ENCODE measurements around the gene NDUFA6. TPM values are rescaled to one million over a fixed set of nuclear protein-coding genes. Genes with fewer than 3 reads are reported as not detected.

Gene NDUFA6
- total and polyA plus RNA-seq, 10 of the 15 experiments (the other 5 are each of a cell fraction or from before 2014, with no cell fraction given) = 85.9 to 511 (median 128) TPM

DNA sequence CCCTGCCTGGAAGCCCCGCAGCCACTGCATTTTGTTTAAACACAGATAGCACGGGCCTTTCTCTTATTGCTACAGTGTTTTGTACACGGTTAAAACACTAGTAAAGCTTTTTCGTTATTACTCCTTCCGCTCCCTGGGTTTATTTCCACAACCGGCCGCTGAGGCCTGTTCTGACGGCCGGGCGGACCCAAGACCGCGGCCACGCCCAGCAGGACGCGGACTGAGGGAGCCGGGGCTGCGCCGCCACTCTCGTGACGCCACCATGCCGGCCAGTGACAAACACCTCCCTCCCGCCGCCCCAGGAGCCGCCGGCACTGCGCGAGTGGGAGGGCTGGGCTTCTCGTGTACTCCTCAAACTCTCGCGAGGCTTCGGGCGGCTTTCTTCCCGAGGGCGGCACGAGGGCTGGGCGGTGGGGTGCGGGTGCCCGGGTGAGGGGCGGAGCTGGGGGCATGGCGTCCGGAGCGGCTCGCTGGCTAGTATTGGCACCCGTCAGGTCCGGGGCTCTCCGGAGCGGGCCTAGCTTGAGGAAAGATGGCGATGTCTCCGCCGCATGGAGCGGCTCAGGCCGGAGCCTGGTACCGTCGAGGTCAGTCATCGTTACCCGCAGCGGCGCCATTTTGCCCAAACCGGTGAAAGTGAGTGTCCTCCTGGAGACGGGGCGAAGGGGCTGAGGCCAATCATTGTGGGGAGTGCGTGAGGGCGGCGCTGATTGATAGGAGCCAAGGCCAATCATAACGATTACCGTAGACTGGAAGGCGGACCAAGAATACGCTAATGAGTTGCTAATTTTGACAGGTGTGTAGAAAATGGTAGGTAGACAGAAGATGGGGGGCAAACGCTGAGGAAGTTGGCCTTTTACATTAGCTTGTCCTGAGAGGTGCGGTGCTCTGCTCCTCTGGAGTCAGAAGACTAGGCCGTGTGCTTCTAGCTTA is 11.0 kb downstream of the NDUFA6 start, which contains the start of gene SMDT1 (continued):
- peak; percentile 26; the same call in 1 of the 2 replicates for TF ChIP-seq ZBED1 (IDR thresholded peaks at IDR 0.05; ENCODE audit: borderline replicate concordance)
- TF ChIP-seq NFXL1 (IDR thresholded peaks at IDR 0.05; ENCODE audit: borderline replicate concordance) = no peak
- TF ChIP-seq CREB1 (IDR thresholded peaks at IDR 0.05; ENCODE audit: low read depth) = peak; percentile 82
- TF ChIP-seq, protein P1, sequence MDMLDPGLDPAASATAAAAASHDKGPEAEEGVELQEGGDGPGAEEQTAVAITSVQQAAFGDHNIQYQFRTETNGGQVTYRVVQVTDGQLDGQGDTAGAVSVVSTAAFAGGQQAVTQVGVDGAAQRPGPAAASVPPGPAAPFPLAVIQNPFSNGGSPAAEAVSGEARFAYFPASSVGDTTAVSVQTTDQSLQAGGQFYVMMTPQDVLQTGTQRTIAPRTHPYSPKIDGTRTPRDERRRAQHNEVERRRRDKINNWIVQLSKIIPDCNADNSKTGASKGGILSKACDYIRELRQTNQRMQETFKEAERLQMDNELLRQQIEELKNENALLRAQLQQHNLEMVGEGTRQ (IDR thresholded peaks at IDR 0.05; ENCODE audit: borderline replicate concordance, low read depth, low read length) = no peak
- TF ChIP-seq RFX5 (IDR thresholded peaks at IDR 0.05; ENCODE audit: low read depth, low read length) = 0 out of 2 replicates have a peak, but pooled peaks have one; percentile 49
- TF ChIP-seq CHD4 (IDR thresholded peaks at IDR 0.05) = no peak
- no peak for TF ChIP-seq KDM1A (IDR thresholded peaks at IDR 0.05; ENCODE audit: borderline replicate concordance)
- TF ChIP-seq MYB (IDR thresholded peaks at IDR 0.05; ENCODE audit: borderline replicate concordance, low read depth, low read length) = 0 out of 2 replicates have a peak, but pooled peaks have one; percentile 32
- TF ChIP-seq MYC (IDR thresholded peaks at IDR 0.05; ENCODE audit: insufficient read depth, insufficient read length, insufficient replicate concordance, low read length, severe bottlenecking) = peak; percentile 81
- TF ChIP-seq GATAD2B (conservative IDR thresholded peaks at IDR 0.05; ENCODE audit: low read depth) = peak; percentile 43
- TF ChIP-seq ETV6 (conservative IDR thresholded peaks at IDR 0.05 in 1 of 2, IDR thresholded peaks at IDR 0.05 in 1 of 2; ENCODE audit: borderline replicate concordance in 1 of 2, low read depth in 1 of 2) = no peak
- TF ChIP-seq STAT3 (IDR thresholded peaks at IDR 0.05; ENCODE audit: low read depth, low read length) = no peak
- TF ChIP-seq, protein P2, sequence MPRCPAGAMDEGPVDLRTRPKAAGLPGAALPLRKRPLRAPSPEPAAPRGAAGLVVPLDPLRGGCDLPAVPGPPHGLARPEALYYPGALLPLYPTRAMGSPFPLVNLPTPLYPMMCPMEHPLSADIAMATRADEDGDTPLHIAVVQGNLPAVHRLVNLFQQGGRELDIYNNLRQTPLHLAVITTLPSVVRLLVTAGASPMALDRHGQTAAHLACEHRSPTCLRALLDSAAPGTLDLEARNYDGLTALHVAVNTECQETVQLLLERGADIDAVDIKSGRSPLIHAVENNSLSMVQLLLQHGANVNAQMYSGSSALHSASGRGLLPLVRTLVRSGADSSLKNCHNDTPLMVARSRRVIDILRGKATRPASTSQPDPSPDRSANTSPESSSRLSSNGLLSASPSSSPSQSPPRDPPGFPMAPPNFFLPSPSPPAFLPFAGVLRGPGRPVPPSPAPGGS (IDR thresholded peaks at IDR 0.05; ENCODE audit: borderline replicate concordance, insufficient read depth, low read depth, low read length, poor library complexity, severe bottlenecking) = peak; percentile 59
- peak; percentile 79; the same call in 1 of the 2 replicates for TF ChIP-seq CBX5 (IDR thresholded peaks at IDR 0.05; ENCODE audit: low read depth)
- TF ChIP-seq, protein P3, sequence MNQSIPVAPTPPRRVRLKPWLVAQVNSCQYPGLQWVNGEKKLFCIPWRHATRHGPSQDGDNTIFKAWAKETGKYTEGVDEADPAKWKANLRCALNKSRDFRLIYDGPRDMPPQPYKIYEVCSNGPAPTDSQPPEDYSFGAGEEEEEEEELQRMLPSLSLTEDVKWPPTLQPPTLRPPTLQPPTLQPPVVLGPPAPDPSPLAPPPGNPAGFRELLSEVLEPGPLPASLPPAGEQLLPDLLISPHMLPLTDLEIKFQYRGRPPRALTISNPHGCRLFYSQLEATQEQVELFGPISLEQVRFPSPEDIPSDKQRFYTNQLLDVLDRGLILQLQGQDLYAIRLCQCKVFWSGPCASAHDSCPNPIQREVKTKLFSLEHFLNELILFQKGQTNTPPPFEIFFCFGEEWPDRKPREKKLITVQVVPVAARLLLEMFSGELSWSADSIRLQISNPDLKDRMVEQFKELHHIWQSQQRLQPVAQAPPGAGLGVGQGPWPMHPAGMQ (IDR thresholded peaks at IDR 0.05; ENCODE audit: borderline replicate concordance) = peak; percentile 64
- no peak for TF ChIP-seq SMAD5 (IDR thresholded peaks at IDR 0.05; ENCODE audit: low read depth)
- TF ChIP-seq, protein P4, sequence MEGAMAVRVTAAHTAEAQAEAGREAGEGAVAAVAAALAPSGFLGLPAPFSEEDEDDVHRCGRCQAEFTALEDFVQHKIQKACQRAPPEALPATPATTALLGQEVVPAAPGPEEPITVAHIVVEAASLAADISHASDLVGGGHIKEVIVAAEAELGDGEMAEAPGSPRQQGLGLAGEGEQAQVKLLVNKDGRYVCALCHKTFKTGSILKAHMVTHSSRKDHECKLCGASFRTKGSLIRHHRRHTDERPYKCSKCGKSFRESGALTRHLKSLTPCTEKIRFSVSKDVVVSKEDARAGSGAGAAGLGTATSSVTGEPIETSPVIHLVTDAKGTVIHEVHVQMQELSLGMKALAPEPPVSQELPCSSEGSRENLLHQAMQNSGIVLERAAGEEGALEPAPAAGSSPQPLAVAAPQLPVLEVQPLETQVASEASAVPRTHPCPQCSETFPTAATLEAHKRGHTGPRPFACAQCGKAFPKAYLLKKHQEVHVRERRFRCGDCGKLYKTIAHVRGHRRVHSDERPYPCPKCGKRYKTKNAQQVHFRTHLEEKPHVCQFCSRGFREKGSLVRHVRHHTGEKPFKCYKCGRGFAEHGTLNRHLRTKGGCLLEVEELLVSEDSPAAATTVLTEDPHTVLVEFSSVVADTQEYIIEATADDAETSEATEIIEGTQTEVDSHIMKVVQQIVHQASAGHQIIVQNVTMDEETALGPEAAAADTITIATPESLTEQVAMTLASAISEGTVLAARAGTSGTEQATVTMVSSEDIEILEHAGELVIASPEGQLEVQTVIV (IDR thresholded peaks at IDR 0.05; ENCODE audit: borderline replicate concordance, partially characterized antibody) = no peak
- no peak for TF ChIP-seq SMAD1 (IDR thresholded peaks at IDR 0.05; ENCODE audit: low read depth, partially characterized antibody)
- no peak for TF ChIP-seq JUNB (IDR thresholded peaks at IDR 0.05)
- TF ChIP-seq RBBP5 (conservative IDR thresholded peaks at IDR 0.05) = 0 out of 2 replicates have a peak, but pooled peaks have one; percentile 31
- no peak for TF ChIP-seq IRF4 (IDR thresholded peaks at IDR 0.05; ENCODE audit: low read depth, low read length)
- TF ChIP-seq NBN (IDR thresholded peaks at IDR 0.05) = peak; percentile 92
- peak; percentile 57; the same call in 1 of the 2 replicates for TF ChIP-seq ASH2L (IDR thresholded peaks at IDR 0.05; ENCODE audit: borderline replicate concordance, low read depth)
- TF ChIP-seq TBL1XR1 (IDR thresholded peaks at IDR 0.05; ENCODE audit: low read depth, low read length) = peak; percentile 20; the same call in 1 of the 2 replicates

Measured in GM12878 (cell line).